ENCODE measurements around the gene CLEC20A.

The CLEC20A gene

GRCh38 chr1:178506177-178506576 is 9.4 kb upstream of the CLEC20A start:
- no peak for TF ChIP-seq REST (IDR thresholded peaks at IDR 0.05; ENCODE audit: insufficient read depth in 1 of 2, low read depth in 2 of 2, low read length in 2 of 2)
- no peak for TF ChIP-seq TAF1 (IDR thresholded peaks at IDR 0.05; ENCODE audit: borderline replicate concordance, insufficient read depth, low read length)
- TF ChIP-seq FOXP2 (optimal IDR thresholded peaks at IDR 0.05; ENCODE audit: borderline replicate concordance, extremely low read depth, extremely low read length, insufficient read depth): no peak
- TF ChIP-seq POLR2AphosphoS5 (IDR thresholded peaks at IDR 0.05; ENCODE audit: low read depth, low read length): no peak
- TF ChIP-seq SIN3A (IDR thresholded peaks at IDR 0.05; ENCODE audit: borderline replicate concordance, insufficient read depth, low read length): no peak

- TF ChIP-seq REST (IDR thresholded peaks at IDR 0.05; ENCODE audit: insufficient read depth in 1 of 2, low read depth in 2 of 2, low read length in 2 of 2): no peak
- TF ChIP-seq SIN3A (IDR thresholded peaks at IDR 0.05; ENCODE audit: borderline replicate concordance, insufficient read depth, low read length): no peak
- TF ChIP-seq POLR2AphosphoS5 (IDR thresholded peaks at IDR 0.05; ENCODE audit: low read depth, low read length): no peak
- TF ChIP-seq TAF1 (IDR thresholded peaks at IDR 0.05; ENCODE audit: borderline replicate concordance, insufficient read depth, low read length): no peak
- no peak for TF ChIP-seq FOXP2 (optimal IDR thresholded peaks at IDR 0.05; ENCODE audit: borderline replicate concordance, extremely low read depth, extremely low read length, insufficient read depth)
These were observed 7.5 kb upstream of the CLEC20A start for GRCh38 chr1:178504286-178504685.

GRCh38 chr1:178503849-178504248 is 7.1 kb upstream of the CLEC20A start:
- no peak for TF ChIP-seq REST (IDR thresholded peaks at IDR 0.05; ENCODE audit: insufficient read depth in 1 of 2, low read depth in 2 of 2, low read length in 2 of 2)
- TF ChIP-seq FOXP2 (optimal IDR thresholded peaks at IDR 0.05; ENCODE audit: borderline replicate concordance, extremely low read depth, extremely low read length, insufficient read depth): no peak
- no peak for TF ChIP-seq SIN3A (IDR thresholded peaks at IDR 0.05; ENCODE audit: borderline replicate concordance, insufficient read depth, low read length)
- TF ChIP-seq POLR2AphosphoS5 (IDR thresholded peaks at IDR 0.05; ENCODE audit: low read depth, low read length): no peak
- no peak for TF ChIP-seq TAF1 (IDR thresholded peaks at IDR 0.05; ENCODE audit: borderline replicate concordance, insufficient read depth, low read length)

- TF ChIP-seq TAF1 (IDR thresholded peaks at IDR 0.05; ENCODE audit: borderline replicate concordance, insufficient read depth, low read length) (no peak), SIN3A (IDR thresholded peaks at IDR 0.05; ENCODE audit: borderline replicate concordance, insufficient read depth, low read length) (no peak), REST (IDR thresholded peaks at IDR 0.05; ENCODE audit: insufficient read depth in 1 of 2, low read depth in 2 of 2, low read length in 2 of 2) (no peak), FOXP2 (optimal IDR thresholded peaks at IDR 0.05; ENCODE audit: borderline replicate concordance, extremely low read depth, extremely low read length, insufficient read depth) (no peak), POLR2AphosphoS5 (IDR thresholded peaks at IDR 0.05; ENCODE audit: low read depth, low read length) (no peak)
These were observed 6.1 kb upstream of the CLEC20A start for GRCh38 chr1:178502856-178503255.

GRCh38 chr1:178502330-178502714 is 5.6 kb upstream of the CLEC20A start:
- no peak for TF ChIP-seq POLR2AphosphoS5 (IDR thresholded peaks at IDR 0.05; ENCODE audit: low read depth, low read length)
- no peak for TF ChIP-seq SIN3A (IDR thresholded peaks at IDR 0.05; ENCODE audit: borderline replicate concordance, insufficient read depth, low read length)
- no peak for TF ChIP-seq TAF1 (IDR thresholded peaks at IDR 0.05; ENCODE audit: borderline replicate concordance, insufficient read depth, low read length)
- no peak for TF ChIP-seq FOXP2 (optimal IDR thresholded peaks at IDR 0.05; ENCODE audit: borderline replicate concordance, extremely low read depth, extremely low read length, insufficient read depth)
- no peak for TF ChIP-seq REST (IDR thresholded peaks at IDR 0.05; ENCODE audit: insufficient read depth in 1 of 2, low read depth in 2 of 2, low read length in 2 of 2)

Measured in PFSK-1 (cell line).